Panc1 (cell line): ENCODE data around the gene LRRFIP2. TPM values are rescaled to one million over a fixed set of nuclear protein-coding genes. Genes with fewer than 3 reads are reported as not detected.

Experiments used
- ATAC-seq: fragments of 200-7000 bp; cut with Tn5 transposase; 2 replicates; pipeline ENCODE4 v1.9.1; 2020; ENCODE audit warnings: mild to moderate bottlenecking, moderate library complexity
- BruUV-seq: library from RNA; stranded (reverse); fragments of 400-500 nt; replicated peaks from 2 replicates; lab custom pipeline; 2021; lab: Mats Ljungman, UMichigan
- CTCF ChIA-PET: fragments of 300-600 bp; sonication (Branson Sonifier 250); formaldehyde crosslinking; loops from one replicate; lab custom pipeline; 2022; ENCODE audit warnings: antibody characterized with exemption; lab: Charles Lee
- POLR2A ChIA-PET: fragments of 300-600 bp; sonication (Branson Sonifier 250); formaldehyde crosslinking; loops from one replicate; lab custom pipeline; 2022; ENCODE audit warnings: antibody characterized with exemption; lab: Charles Lee
- DNase-seq: peaks from one replicate; pipeline ENCODE4 v3.0.0-alpha.2; 2010; ENCODE audit warnings: low read depth, low spot score
- H3K27ac ChIP-seq: 2 replicates; pipeline ENCODE4 v1.5.1; 2011; ENCODE audit warnings: mild to moderate bottlenecking, low read length, inconsistent platforms
- H3K27me3 ChIP-seq: fragments of 200-500 bp; sonication (Bioruptor generic); 2 replicates; pipeline ENCODE4 v1.6.0; 2014; ENCODE audit warnings: low read length, inconsistent platforms; ENCODE audit not compliant: control insufficient read depth, insufficient read depth
- H3K36me3 ChIP-seq: fragments of 200-500 bp; sonication (Bioruptor generic); 2 replicates; pipeline ENCODE4 v1.5.1; 2014; ENCODE audit warnings: inconsistent platforms, mild to moderate bottlenecking, low read length, moderate library complexity; ENCODE audit not compliant: control insufficient read depth, insufficient read depth
- H3K4me1 ChIP-seq: 2 replicates; pipeline ENCODE4 v1.5.1; 2011; ENCODE audit warnings: inconsistent platforms, mild to moderate bottlenecking, low read length, moderate library complexity; ENCODE audit not compliant: control insufficient read depth, insufficient read depth
- H3K4me3 ChIP-seq, 2 experiments: 2 replicates each; pipeline ENCODE4 v1.5.1; 2011 to 2012; ENCODE audit warnings: low read depth in 2 of 2, low read length in 2 of 2, mild to moderate bottlenecking in 2 of 2, inconsistent platforms in 1 of 2, moderate library complexity in 1 of 2
- H3K9me3 ChIP-seq: fragments of 200-500 bp; sonication (Bioruptor generic); 2 replicates; pipeline ENCODE4 v1.5.1; 2014; ENCODE audit warnings: low read depth, mild to moderate bottlenecking, inconsistent platforms, low read length, moderate library complexity; ENCODE audit not compliant: control insufficient read depth, insufficient read depth
- POLR2AphosphoS5 ChIP-seq: IDR thresholded peaks from 2 replicates; pipeline ENCODE4 v1.6.1; 2012; ENCODE audit warnings: mild to moderate bottlenecking, low read depth, low read length, moderate library complexity
- SIN3A ChIP-seq: IDR thresholded peaks from 2 replicates; pipeline ENCODE4 v1.6.1; 2012; ENCODE audit warnings: low read depth, mild to moderate bottlenecking, low read length, moderate library complexity, borderline replicate concordance; ENCODE audit not compliant: insufficient read depth
- TCF7L2 ChIP-seq: IDR thresholded peaks from 2 replicates; pipeline ENCODE4 v1.6.1; 2011; ENCODE audit warnings: mild to moderate bottlenecking, low read depth, low read length, inconsistent platforms
- in situ Hi-C: cut with HindIII; loops from 2 replicates; pipeline ENCODE4 v1.10.0; 2016; ENCODE audit warnings: low sequenced_read_pairs, low pct_unique_long_range_greater_than_20kb
- intact Hi-C: fragments of 100-400 bp; cut with micrococcal nuclease; formaldehyde crosslinking; loops from one replicate; pipeline ENCODE4 v1.10.0; 2022; ENCODE audit not compliant: unreplicated experiment
- total RNA-seq: library from RNA; stranded (reverse); gene quantifications from one replicate; pipeline ENCODE4 v1.2.1, GENCODE V29; 2021; ENCODE audit not compliant: unreplicated experiment
- TF ChIP-seq, protein P1 (sequence below), 2 experiments: IDR thresholded peaks; 2 replicates each; pipeline ENCODE4 v1.6.1; 2011 to 2012; ENCODE audit warnings: low read depth in 2 of 2, control low read depth in 1 of 2, low read length in 1 of 2, mild to moderate bottlenecking in 1 of 2, moderate library complexity in 1 of 2; ENCODE audit not compliant: insufficient read depth in 1 of 2
- TF ChIP-seq, protein P2 (sequence below): fragments of 450-650 bp; IDR thresholded peaks from 2 replicates; pipeline ENCODE4 v1.5.1; 2017; ENCODE audit warnings: mild to moderate bottlenecking

LRRFIP2 gene
- total RNA-seq, 1 experiment from 2014 or later = 32.3 TPM

DNA sequence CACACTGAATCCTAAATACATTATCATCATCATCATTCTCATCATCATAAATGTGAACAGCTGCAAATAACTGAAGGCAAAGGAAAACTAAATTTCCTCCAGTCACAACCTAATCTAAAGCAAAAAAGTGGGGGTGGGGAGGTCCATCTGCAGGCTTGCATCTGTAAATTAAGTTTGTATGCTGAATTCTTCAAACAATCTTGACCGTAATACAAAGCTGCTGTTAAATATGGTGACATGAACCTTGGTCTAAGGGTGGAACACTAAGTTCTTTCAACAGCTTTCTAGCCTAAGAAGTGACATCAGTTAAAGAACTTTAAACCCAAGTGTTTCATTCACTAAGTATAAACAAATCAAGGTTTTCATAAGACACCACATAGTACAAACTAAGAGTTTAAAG lies 4.3 kb downstream of the LRRFIP2 start:
- H3K27ac ChIP-seq = no peak overlapping the region; the same call in 1 of the 2 replicates
- DNase-seq (no peak), ATAC-seq (no peak)
- intact Hi-C loops = no loop called here
- H3K4me1 ChIP-seq = peaks cover 7% of the 10 kb centered on the region; the same call in 1 of the 2 replicates
- no TSS peak for BruUV-seq
- peaks cover 3% of the 10 kb centered on the region for H3K36me3 ChIP-seq
- H3K9me3 ChIP-seq = no peaks in the 10 kb centered on the region
- no peak for TF ChIP-seq POLR2AphosphoS5
- no peak for TF ChIP-seq TCF7L2
- TF ChIP-seq, protein P1, sequence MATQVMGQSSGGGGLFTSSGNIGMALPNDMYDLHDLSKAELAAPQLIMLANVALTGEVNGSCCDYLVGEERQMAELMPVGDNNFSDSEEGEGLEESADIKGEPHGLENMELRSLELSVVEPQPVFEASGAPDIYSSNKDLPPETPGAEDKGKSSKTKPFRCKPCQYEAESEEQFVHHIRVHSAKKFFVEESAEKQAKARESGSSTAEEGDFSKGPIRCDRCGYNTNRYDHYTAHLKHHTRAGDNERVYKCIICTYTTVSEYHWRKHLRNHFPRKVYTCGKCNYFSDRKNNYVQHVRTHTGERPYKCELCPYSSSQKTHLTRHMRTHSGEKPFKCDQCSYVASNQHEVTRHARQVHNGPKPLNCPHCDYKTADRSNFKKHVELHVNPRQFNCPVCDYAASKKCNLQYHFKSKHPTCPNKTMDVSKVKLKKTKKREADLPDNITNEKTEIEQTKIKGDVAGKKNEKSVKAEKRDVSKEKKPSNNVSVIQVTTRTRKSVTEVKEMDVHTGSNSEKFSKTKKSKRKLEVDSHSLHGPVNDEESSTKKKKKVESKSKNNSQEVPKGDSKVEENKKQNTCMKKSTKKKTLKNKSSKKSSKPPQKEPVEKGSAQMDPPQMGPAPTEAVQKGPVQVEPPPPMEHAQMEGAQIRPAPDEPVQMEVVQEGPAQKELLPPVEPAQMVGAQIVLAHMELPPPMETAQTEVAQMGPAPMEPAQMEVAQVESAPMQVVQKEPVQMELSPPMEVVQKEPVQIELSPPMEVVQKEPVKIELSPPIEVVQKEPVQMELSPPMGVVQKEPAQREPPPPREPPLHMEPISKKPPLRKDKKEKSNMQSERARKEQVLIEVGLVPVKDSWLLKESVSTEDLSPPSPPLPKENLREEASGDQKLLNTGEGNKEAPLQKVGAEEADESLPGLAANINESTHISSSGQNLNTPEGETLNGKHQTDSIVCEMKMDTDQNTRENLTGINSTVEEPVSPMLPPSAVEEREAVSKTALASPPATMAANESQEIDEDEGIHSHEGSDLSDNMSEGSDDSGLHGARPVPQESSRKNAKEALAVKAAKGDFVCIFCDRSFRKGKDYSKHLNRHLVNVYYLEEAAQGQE (IDR thresholded peaks at IDR 0.05; ENCODE audit: insufficient read depth in 1 of 2, low read depth in 2 of 2, low read length in 1 of 2) = no peak
- no peak for TF ChIP-seq SIN3A
- in situ Hi-C loops = no loop called here
- CTCF ChIA-PET = no interaction called here
- POLR2A ChIA-PET = no interaction called here
- no peaks in the 10 kb centered on the region for H3K27me3 ChIP-seq
- H3K4me3 ChIP-seq = no peak overlapping the region

DNA sequence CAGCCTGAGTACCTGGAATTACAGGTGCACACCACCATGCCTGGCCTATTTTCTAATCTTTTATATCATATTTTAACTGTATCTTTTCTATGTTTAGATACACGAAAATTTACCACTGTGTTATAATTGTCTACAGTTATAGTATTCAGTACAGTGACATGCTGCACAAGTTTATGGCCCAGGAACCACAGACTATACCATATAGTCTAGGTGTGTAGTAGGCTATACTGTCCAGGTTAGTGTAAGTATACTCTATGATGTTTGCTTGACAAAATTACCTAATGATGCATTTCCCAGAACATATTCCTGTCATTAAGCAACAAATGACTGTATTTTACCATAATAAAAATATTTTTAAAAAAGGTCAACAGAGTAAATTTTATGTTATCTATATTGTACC lies 5.5 kb downstream of the LRRFIP2 start:
- intact Hi-C loops = no loop called here
- POLR2A ChIA-PET = no interaction called here

More for the DNA sequence above, 5.5 kb downstream of the LRRFIP2 start:
- Histone ChIP-seq H3K4me1 (peaks cover 2% of the 10 kb centered on the region; the same call in 1 of the 2 replicates), H3K36me3 (peaks cover 3% of the 10 kb centered on the region; the same call in 1 of the 2 replicates), H3K9me3 (no peaks in the 10 kb centered on the region), H3K27me3 (no peaks in the 10 kb centered on the region), H3K4me3 (no peak overlapping the region), H3K27ac (no peak overlapping the region)
- in situ Hi-C loops = no loop called here
- TF ChIP-seq, protein P2, sequence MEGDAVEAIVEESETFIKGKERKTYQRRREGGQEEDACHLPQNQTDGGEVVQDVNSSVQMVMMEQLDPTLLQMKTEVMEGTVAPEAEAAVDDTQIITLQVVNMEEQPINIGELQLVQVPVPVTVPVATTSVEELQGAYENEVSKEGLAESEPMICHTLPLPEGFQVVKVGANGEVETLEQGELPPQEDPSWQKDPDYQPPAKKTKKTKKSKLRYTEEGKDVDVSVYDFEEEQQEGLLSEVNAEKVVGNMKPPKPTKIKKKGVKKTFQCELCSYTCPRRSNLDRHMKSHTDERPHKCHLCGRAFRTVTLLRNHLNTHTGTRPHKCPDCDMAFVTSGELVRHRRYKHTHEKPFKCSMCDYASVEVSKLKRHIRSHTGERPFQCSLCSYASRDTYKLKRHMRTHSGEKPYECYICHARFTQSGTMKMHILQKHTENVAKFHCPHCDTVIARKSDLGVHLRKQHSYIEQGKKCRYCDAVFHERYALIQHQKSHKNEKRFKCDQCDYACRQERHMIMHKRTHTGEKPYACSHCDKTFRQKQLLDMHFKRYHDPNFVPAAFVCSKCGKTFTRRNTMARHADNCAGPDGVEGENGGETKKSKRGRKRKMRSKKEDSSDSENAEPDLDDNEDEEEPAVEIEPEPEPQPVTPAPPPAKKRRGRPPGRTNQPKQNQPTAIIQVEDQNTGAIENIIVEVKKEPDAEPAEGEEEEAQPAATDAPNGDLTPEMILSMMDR = no peak
- TF ChIP-seq TCF7L2 (no peak), SIN3A (no peak), POLR2AphosphoS5 (no peak)
- TF ChIP-seq, protein P1 (IDR thresholded peaks at IDR 0.05; ENCODE audit: insufficient read depth in 1 of 2, low read depth in 2 of 2, low read length in 1 of 2) = no peak
- BruUV-seq = no TSS peak
- DNase-seq = no peak
- CTCF ChIA-PET = no interaction called here
- ATAC-seq = no peak
